ENCODE data around the gene SPARCL1. TPM values are rescaled to one million over a fixed set of nuclear protein-coding genes. Genes with fewer than 3 reads are reported as not detected.

The SPARCL1 gene
- polyA plus RNA-seq, 3 donors = not detected

DNA sequence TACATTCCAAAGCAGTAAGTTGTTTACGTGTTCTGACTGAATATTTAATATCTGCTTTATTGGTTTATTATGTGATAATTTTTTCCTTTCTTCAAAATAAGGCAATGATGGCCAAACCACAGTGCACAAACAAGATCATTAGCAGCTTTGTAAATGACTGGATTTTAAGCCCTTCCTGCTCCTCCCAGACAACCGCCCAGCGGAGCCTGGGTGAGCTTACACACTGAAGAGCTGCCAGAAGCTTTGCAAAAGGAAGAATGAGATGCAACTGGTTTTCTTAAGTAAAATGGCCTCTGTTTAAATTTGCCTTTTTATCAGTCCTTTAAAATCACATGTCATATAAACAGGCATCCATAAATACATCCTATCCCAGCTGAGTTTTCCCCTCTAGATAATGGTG lies 52.2 kb downstream of the SPARCL1 start:
- no peaks in the 10 kb centered on the region for H3K9me3 ChIP-seq (replicated peaks in 1 of 2; ENCODE audit: control insufficient read depth in 1 of 2, insufficient read depth in 1 of 2, low read length in 2 of 2)
- H3K4me2 ChIP-seq (replicated peaks; ENCODE audit: extremely low read depth, low read length, poor library complexity, severe bottlenecking) = no peak overlapping the region
- H3K79me2 ChIP-seq (ENCODE audit: insufficient read depth, low read length) = no peaks in the 10 kb centered on the region
- no peak overlapping the region for H3K9ac ChIP-seq (ENCODE audit: insufficient read depth, low read length, poor library complexity, severe bottlenecking)
- no peaks in the 10 kb centered on the region for H3K36me3 Mint-ChIP-seq
- H3K27ac Mint-ChIP-seq = no peak overlapping the region
- no peak overlapping the region for H3K4me3 ChIP-seq (replicated peaks in 1 of 3; ENCODE audit: low read depth in 2 of 3, low read length in 3 of 3)
- intact Hi-C loops (cut with micrococcal nuclease) = no loop called here
- no peaks in the 10 kb centered on the region for H3K4me1 ChIP-seq (ENCODE audit: control insufficient read depth in 1 of 2, insufficient read depth in 2 of 2, low read length in 2 of 2)
- TF ChIP-seq, protein P1, sequence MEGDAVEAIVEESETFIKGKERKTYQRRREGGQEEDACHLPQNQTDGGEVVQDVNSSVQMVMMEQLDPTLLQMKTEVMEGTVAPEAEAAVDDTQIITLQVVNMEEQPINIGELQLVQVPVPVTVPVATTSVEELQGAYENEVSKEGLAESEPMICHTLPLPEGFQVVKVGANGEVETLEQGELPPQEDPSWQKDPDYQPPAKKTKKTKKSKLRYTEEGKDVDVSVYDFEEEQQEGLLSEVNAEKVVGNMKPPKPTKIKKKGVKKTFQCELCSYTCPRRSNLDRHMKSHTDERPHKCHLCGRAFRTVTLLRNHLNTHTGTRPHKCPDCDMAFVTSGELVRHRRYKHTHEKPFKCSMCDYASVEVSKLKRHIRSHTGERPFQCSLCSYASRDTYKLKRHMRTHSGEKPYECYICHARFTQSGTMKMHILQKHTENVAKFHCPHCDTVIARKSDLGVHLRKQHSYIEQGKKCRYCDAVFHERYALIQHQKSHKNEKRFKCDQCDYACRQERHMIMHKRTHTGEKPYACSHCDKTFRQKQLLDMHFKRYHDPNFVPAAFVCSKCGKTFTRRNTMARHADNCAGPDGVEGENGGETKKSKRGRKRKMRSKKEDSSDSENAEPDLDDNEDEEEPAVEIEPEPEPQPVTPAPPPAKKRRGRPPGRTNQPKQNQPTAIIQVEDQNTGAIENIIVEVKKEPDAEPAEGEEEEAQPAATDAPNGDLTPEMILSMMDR (IDR thresholded peaks at IDR 0.05) = no peak
- no peak overlapping the region for H2AFZ ChIP-seq (ENCODE audit: insufficient read depth, low read depth, low read length, poor library complexity, severe bottlenecking)
- DNase-seq = no peak
- H3K27me3 ChIP-seq (ENCODE audit: control insufficient read depth in 2 of 2, insufficient read depth in 2 of 2, low read length in 2 of 2) = no peaks in the 10 kb centered on the region
- H4K20me1 ChIP-seq (ENCODE audit: insufficient read depth, low read length) = no peaks in the 10 kb centered on the region
- no peaks in the 10 kb centered on the region for H3K4me1 Mint-ChIP-seq
- H3K9me3 Mint-ChIP-seq = no peaks in the 10 kb centered on the region
- H3K27ac ChIP-seq (ENCODE audit: low read depth in 1 of 2, low read length in 2 of 2) = no peak overlapping the region
- H3K27me3 Mint-ChIP-seq (ENCODE audit: low read depth in 3 of 3) = peaks cover 0 to 5% (median 2%) of the 10 kb centered on the region in 3 donors
- no peaks in the 10 kb centered on the region for H3K36me3 ChIP-seq (replicated peaks in 1 of 2; ENCODE audit: control insufficient read depth in 1 of 2, insufficient read depth in 2 of 2, low read length in 2 of 2)
- H3K4me3 Mint-ChIP-seq = no peak overlapping the region
- no CpG with 5 or more reads among the region's 3 CpGs for WGBS (ENCODE audit: insufficient coverage)

DNA sequence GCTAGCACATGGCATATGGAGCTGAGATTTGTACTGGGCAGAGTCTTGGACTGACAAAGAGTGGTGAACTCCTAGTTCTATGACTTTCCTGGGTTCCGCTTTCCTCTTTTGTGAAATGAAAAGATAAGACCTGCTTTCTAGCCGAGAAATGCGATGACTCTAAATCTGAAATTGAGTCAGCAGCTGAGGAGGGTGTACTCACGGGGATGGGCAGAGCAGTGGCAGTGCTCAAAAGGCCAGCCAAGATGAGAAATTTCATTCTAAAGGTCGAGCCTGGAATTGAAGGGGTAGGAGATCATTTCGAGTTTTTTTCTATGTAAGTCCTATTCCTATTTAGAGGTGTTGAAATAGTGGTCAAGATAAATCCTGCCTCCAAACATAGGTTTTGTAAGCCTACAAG lies 59.8 kb downstream of the SPARCL1 start:
- TF ChIP-seq, protein P1 (IDR thresholded peaks at IDR 0.05) = no peak
- DNase-seq = no peak
- no peak overlapping the region for H3K4me3 ChIP-seq (replicated peaks in 1 of 3; ENCODE audit: low read depth in 2 of 3, low read length in 3 of 3)
- H3K27me3 Mint-ChIP-seq (ENCODE audit: low read depth in 3 of 3) = peaks cover 0 to 2% (median 0%) of the 10 kb centered on the region in 3 donors
- WGBS (ENCODE audit: insufficient coverage) = 100% methylated on average over 3 of the region's 6 CpGs
- no peaks in the 10 kb centered on the region for H3K79me2 ChIP-seq (ENCODE audit: insufficient read depth, low read length)
- no peak overlapping the region for H3K27ac Mint-ChIP-seq
- H3K4me1 ChIP-seq (ENCODE audit: control insufficient read depth in 1 of 2, insufficient read depth in 2 of 2, low read length in 2 of 2) = no peaks in the 10 kb centered on the region
- no peak overlapping the region for H3K9ac ChIP-seq (ENCODE audit: insufficient read depth, low read length, poor library complexity, severe bottlenecking)
- H3K4me2 ChIP-seq (replicated peaks; ENCODE audit: extremely low read depth, low read length, poor library complexity, severe bottlenecking) = no peak overlapping the region
- no peaks in the 10 kb centered on the region for H3K27me3 ChIP-seq (ENCODE audit: control insufficient read depth in 2 of 2, insufficient read depth in 2 of 2, low read length in 2 of 2)
- no peaks in the 10 kb centered on the region for H3K36me3 ChIP-seq (replicated peaks in 1 of 2; ENCODE audit: control insufficient read depth in 1 of 2, insufficient read depth in 2 of 2, low read length in 2 of 2)
- no peaks in the 10 kb centered on the region for H3K4me1 Mint-ChIP-seq
- intact Hi-C loops (cut with micrococcal nuclease) = loop anchor here in 1 of 2 donors (5.0 kb wide), 1 partner anchor 97 kb away; no protein-coding TSS in a partner anchor
- H4K20me1 ChIP-seq (ENCODE audit: insufficient read depth, low read length) = no peaks in the 10 kb centered on the region
- H3K9me3 Mint-ChIP-seq = no peaks in the 10 kb centered on the region
- no peaks in the 10 kb centered on the region for H3K36me3 Mint-ChIP-seq
- no peak overlapping the region for H3K4me3 Mint-ChIP-seq
- H3K9me3 ChIP-seq (replicated peaks in 1 of 2; ENCODE audit: control insufficient read depth in 1 of 2, insufficient read depth in 1 of 2, low read length in 2 of 2) = no peaks in the 10 kb centered on the region
- no peak overlapping the region for H2AFZ ChIP-seq (ENCODE audit: insufficient read depth, low read depth, low read length, poor library complexity, severe bottlenecking)
- H3K27ac ChIP-seq (ENCODE audit: low read depth in 1 of 2, low read length in 2 of 2) = no peak overlapping the region

All from CD14-positive monocyte (primary cell).